ENCODE results near the gene C1orf167.

DNA sequence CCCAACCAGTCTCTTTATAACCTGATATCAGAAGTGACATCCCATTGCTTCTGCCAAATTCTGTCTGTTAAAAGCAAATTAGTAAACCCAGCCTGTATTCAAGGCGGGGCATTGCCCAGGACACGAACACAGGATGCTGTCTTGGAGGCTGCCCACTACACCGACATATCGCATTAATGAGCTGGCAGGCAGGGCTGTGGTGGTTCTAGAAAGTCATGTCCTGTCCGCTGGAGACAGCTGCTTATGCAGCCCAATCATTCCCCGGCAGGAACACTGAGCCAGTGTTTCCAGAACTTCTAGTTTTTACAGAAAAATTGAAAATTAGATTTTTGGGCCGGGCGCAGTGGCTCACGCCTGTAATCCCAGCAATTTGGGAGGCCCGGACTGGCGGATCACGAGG is 19.3 kb downstream of the C1orf167 start:
- TF ChIP-seq, protein P1, sequence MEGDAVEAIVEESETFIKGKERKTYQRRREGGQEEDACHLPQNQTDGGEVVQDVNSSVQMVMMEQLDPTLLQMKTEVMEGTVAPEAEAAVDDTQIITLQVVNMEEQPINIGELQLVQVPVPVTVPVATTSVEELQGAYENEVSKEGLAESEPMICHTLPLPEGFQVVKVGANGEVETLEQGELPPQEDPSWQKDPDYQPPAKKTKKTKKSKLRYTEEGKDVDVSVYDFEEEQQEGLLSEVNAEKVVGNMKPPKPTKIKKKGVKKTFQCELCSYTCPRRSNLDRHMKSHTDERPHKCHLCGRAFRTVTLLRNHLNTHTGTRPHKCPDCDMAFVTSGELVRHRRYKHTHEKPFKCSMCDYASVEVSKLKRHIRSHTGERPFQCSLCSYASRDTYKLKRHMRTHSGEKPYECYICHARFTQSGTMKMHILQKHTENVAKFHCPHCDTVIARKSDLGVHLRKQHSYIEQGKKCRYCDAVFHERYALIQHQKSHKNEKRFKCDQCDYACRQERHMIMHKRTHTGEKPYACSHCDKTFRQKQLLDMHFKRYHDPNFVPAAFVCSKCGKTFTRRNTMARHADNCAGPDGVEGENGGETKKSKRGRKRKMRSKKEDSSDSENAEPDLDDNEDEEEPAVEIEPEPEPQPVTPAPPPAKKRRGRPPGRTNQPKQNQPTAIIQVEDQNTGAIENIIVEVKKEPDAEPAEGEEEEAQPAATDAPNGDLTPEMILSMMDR (IDR thresholded peaks at IDR 0.05) = no peak
- TF ChIP-seq POLR2A (IDR thresholded peaks at IDR 0.05) = no peak
